Mucosa of rectum (tissue), 2 donors: ENCODE results near the gene ANKMY1.
"Not testable (repeated sequence)": the region's sequence is repeated elsewhere in the genome, so short reads cannot be mapped to it uniquely, and the experiment has no call there.

Experiments used
- H3K27ac ChIP-seq, 2 donors: one replicate each; pipeline ENCODE4 v1.7.0; 2013; ENCODE audit warnings: inconsistent platforms in 2 of 2, low read depth in 2 of 2, low read length in 2 of 2
- H3K27me3 ChIP-seq, 2 donors: one replicate each; pipeline ENCODE4 v1.7.0; 2013; ENCODE audit warnings: low read length in 2 of 2; ENCODE audit not compliant: control insufficient read depth in 2 of 2, insufficient read depth in 2 of 2
- H3K36me3 ChIP-seq, 2 donors: one replicate each; pipeline ENCODE4 v1.7.0; 2013; ENCODE audit warnings: low read length in 2 of 2; ENCODE audit not compliant: control insufficient read depth in 2 of 2, insufficient read depth in 2 of 2
- H3K4me1 ChIP-seq, 2 donors: one replicate each; pipeline ENCODE4 v1.7.0; 2013; ENCODE audit warnings: low read length in 2 of 2, mild to moderate bottlenecking in 1 of 2; ENCODE audit not compliant: control insufficient read depth in 2 of 2, insufficient read depth in 2 of 2
- H3K4me3 ChIP-seq, 2 donors: one replicate each; pipeline ENCODE4 v1.7.0; 2013; ENCODE audit warnings: low read length in 2 of 2
- H3K9ac ChIP-seq, 2 donors: one replicate each; pipeline ENCODE4 v1.7.0; 2013; ENCODE audit warnings: low read length in 2 of 2, low read depth in 1 of 2, mild to moderate bottlenecking in 1 of 2
- H3K9me3 ChIP-seq, 2 donors: one replicate each; pipeline ENCODE4 v1.7.0; 2013; ENCODE audit warnings: low read length in 2 of 2; ENCODE audit not compliant: control insufficient read depth in 2 of 2
- donor health status: healthy.
- donor health status: Normal muscosa, but diverticular disease.

The ANKMY1 gene

GRCh38 chr2:240502430-240503121, 55.2 kb downstream of the ANKMY1 start:
- Histone ChIP-seq H3K27me3 (no peaks in the 10 kb centered on the region), H3K36me3 (peaks cover 2 to 10% of the 10 kb centered on the region in 2 donors), H3K4me3 (no peak overlapping the region), H3K4me1 (no peaks in the 10 kb centered on the region), H3K9ac (no peak overlapping the region), H3K9me3 (no peaks in the 10 kb centered on the region), H3K27ac (no peak overlapping the region)

- H3K27ac ChIP-seq: no peak overlapping the region
- H3K9ac ChIP-seq: no peak overlapping the region
- H3K4me1 ChIP-seq: no peaks in the 10 kb centered on the region
- no peaks in the 10 kb centered on the region for H3K27me3 ChIP-seq
- no peaks in the 10 kb centered on the region for H3K9me3 ChIP-seq
- peaks cover 4 to 11% of the 10 kb centered on the region in 2 donors for H3K36me3 ChIP-seq
- H3K4me3 ChIP-seq: no peak overlapping the region
Observed at GRCh38 chr2:240502059-240502429, 55.7 kb downstream of the ANKMY1 start.

GRCh38 chr2:240501531-240501991, 56.2 kb downstream of the ANKMY1 start:
- Histone ChIP-seq H3K27me3 (no peaks in the 10 kb centered on the region), H3K36me3 (peaks cover 4 to 11% of the 10 kb centered on the region in 2 donors), H3K4me1 (no peaks in the 10 kb centered on the region)

GRCh38 chr2:240500561-240501423, 57.0 kb downstream of the ANKMY1 start:
- no peaks in the 10 kb centered on the region for H3K4me1 ChIP-seq
- H3K9ac ChIP-seq: no peak overlapping the region
- no peak overlapping the region for H3K27ac ChIP-seq
- H3K36me3 ChIP-seq: peaks cover 4 to 11% of the 10 kb centered on the region in 2 donors
- no peaks in the 10 kb centered on the region for H3K27me3 ChIP-seq
- H3K4me3 ChIP-seq: no peak overlapping the region
- H3K9me3 ChIP-seq: no peaks in the 10 kb centered on the region

More at GRCh38 chr2:240501531-240501991, 56.2 kb downstream of the ANKMY1 start:
- H3K9me3 ChIP-seq: no peaks in the 10 kb centered on the region
- H3K4me3 ChIP-seq: no peak overlapping the region
- H3K27ac ChIP-seq: no peak overlapping the region
- H3K9ac ChIP-seq: no peak overlapping the region

- peaks cover 4 to 11% of the 10 kb centered on the region in 2 donors for H3K36me3 ChIP-seq
- H3K9me3 ChIP-seq: no peaks in the 10 kb centered on the region
- no peak overlapping the region for H3K4me3 ChIP-seq
- no peak overlapping the region for H3K27ac ChIP-seq
- no peaks in the 10 kb centered on the region for H3K4me1 ChIP-seq
- no peaks in the 10 kb centered on the region for H3K27me3 ChIP-seq
- no peak overlapping the region for H3K9ac ChIP-seq
Observed at GRCh38 chr2:240499309-240500301, 58.2 kb downstream of the ANKMY1 start.

GRCh38 chr2:240498958-240499260, 58.9 kb downstream of the ANKMY1 start:
- Histone ChIP-seq H3K9ac (no peak overlapping the region), H3K27ac (no peak overlapping the region), H3K4me1 (no peaks in the 10 kb centered on the region), H3K27me3 (no peaks in the 10 kb centered on the region), H3K4me3 (no peak overlapping the region), H3K36me3 (peaks cover 6 to 13% of the 10 kb centered on the region in 2 donors), H3K9me3 (no peaks in the 10 kb centered on the region)

- Histone ChIP-seq H3K27ac (no peak overlapping the region), H3K4me3 (no peak overlapping the region)
Observed at GRCh38 chr2:240498171-240498957, 59.4 kb downstream of the ANKMY1 start.

GRCh38 chr2:240497082-240497481, 60.7 kb downstream of the ANKMY1 start:
- H3K4me1 ChIP-seq, H3K27me3 ChIP-seq, H3K9me3 ChIP-seq, H3K27ac ChIP-seq, H3K4me3 ChIP-seq, H3K9ac ChIP-seq: not testable (repeated sequence)
- peaks cover 6 to 12% of the 10 kb centered on the region in 2 donors for H3K36me3 ChIP-seq

More at GRCh38 chr2:240498171-240498957, 59.4 kb downstream of the ANKMY1 start:
- H3K4me1 ChIP-seq: no peaks in the 10 kb centered on the region
- H3K9me3 ChIP-seq: no peaks in the 10 kb centered on the region
- peaks cover 6 to 12% of the 10 kb centered on the region in 2 donors for H3K36me3 ChIP-seq
- H3K9ac ChIP-seq: no peak overlapping the region
- H3K27me3 ChIP-seq: no peaks in the 10 kb centered on the region

GRCh38 chr2:240494942-240495341, 62.8 kb downstream of the ANKMY1 start:
- H3K9ac ChIP-seq, H3K27ac ChIP-seq, H3K9me3 ChIP-seq, H3K27me3 ChIP-seq, H3K36me3 ChIP-seq, H3K4me3 ChIP-seq, H3K4me1 ChIP-seq: not testable (repeated sequence)
